ENCODE data around the gene AGPAT3.

Gene AGPAT3

DNA sequence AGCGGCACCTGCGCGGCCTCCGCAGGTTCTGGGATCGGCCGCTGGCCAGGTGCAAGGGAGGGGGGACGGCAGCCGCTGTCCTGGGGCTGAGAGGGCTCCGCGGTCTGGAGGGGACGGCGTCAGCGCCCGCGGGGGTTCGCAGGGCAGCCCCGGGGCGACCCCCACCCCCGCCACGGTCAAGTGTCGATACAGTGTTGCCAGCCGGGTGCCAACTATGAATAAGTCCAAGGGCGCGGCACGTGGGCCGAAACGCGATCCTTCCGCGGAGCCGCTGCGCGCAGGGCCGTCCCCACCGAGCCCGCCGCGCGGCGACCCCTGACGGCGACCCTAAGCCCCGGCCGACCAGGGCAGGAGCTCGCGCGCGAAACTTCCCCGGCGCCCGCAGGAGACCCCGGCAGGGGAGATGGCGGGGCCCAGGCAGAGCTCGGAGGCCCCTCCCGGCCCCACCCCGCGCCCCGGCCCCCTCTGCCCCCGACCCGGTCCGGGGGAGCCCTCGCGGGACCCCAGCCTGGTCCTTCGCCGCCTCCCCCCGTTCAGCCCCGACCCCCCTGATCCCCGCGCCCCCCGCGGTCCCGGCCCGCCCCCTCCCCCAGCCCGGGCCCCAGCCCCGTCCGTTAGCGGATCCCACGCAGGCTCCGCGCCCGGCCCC, 586 bp upstream of the AGPAT3 start:
- peak in 1 of 2 donors; percentile 8 for DNase-seq (ENCODE audit: low read depth in 2 of 2)

DNA sequence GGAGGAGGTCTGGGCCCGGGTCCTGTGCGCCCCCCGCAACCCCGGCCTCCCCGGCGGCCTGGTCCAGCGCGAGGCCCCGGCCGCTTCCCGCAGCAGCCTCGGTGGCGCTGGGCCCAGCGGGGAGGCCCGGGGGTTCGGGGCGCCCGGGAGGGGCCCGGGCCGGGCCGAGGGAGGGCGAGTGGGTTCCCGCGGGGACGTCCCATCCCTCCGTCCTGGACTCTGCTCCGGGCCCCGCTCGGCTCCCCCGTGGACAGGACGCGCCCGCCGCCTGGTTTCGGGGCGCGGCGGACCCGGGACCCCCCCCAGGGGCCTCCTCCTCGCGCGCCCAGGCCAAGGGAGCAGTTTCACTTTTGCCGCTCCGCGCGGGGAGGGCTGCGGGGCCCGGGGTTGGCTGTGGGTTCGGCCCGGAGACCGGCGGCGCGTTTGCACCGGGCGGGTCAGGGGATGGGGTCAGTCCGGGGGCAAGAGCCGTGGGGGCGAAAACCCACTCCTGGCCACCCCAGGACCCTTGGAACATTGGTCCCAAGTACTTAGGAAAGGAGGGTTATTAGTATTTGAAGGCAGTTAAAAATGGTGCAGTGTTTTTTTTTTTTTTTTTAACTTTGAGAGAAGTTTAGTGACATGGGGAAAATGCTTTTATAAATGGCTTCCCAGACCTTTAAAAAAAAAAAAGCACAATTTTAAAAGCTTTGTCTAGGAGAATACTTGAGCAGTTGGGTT, 677 bp downstream of the AGPAT3 start:
- DNase-seq (ENCODE audit: low read depth in 2 of 2): peak in 1 of 2 donors; percentile 35

DNA sequence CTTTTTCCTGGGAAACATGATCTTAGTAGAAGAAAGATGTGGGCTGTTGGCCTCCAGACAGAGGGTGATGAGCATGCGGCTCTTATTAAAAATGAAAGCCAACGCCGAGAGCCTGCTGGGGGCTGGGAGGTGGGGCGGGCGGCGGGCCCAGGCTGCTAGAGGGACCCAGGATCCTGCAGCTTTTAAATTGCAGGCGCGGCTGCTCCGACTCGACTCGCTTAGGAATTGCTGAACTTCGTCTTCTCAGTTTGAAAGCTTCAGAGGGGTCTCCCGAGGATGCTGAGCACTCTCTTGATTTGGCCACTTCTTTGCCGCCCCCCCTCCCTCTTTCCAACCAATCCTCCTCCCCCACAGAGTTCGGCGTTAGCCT, 1.2 kb downstream of the AGPAT3 start:
- DNase-seq (ENCODE audit: low read depth in 2 of 2): peak; percentile 19 to 53

DNA sequence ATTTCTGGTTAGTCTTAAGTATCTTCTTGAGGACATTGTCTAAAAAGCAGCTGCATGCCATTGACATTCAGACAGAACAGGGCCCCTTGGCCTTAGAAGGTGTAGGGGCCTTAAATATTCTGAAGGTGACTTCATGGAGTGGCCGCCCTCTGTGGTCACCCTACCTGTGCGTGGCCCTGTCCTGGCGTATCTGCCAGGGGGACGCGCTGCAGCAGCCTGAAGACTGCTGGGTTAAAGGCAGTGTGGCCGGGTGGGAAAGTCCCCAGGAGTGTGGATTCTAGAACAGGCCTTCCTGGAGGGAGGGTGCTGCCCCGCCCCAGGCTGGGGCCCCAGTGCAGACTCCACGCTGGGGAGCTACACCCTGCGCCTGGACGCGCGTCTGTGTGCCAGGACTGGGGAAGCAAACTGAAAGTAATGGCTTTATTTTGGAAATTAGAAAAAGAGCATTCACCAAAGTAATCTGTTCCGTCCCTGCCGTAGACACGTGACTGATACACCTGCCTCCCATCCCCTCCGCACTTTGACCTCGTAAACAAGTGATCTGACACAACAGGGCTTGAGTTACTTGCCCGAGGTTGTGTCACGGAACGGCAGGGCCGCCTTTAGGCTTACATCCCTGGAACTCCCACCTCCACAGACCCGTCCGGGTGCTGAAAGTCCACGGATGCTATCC, 1.8 kb downstream of the AGPAT3 start:
- DNase-seq (ENCODE audit: low read depth in 2 of 2): peak; percentile 42 to 43

DNA sequence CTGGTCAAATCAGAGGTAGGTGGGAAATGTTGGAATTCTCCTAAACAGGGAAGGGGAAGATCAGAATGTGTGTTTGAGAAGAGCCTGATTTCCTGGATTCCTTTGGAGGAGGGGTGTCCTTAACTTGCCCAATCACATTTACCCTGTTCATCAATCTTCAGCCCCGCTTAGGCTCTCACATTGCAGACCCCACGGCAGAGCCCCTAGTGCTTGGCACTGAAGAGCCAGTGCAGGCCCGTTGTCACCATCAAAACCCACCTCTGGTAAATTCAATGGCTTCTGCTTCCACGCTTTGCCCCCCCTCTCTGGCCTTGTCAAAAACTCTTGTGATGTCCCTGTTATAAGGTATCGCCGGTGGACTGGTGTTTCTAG, 2.3 kb downstream of the AGPAT3 start:
- no peak for DNase-seq (ENCODE audit: low read depth in 2 of 2)

DNA sequence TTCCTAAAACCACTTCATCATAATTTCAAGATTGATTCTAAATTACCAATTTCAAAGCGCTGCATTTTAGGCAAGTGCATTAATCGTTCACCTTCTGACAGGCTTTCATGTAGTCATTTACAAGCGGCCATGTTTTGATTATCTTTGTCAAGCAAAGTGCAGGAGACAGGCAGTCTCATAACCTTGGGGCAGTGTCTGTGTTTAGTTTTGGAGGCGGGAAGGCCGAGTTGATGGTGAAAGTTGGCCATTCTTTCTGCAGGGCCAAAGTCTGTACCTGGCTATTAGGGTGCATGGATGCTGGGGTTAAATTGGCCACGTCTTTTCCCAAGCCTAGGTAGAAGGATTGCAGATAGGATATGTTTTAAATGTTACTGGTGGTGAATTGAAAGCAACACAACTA, 2.9 kb downstream of the AGPAT3 start:
- DNase-seq (ENCODE audit: low read depth in 2 of 2): no peak

DNA sequence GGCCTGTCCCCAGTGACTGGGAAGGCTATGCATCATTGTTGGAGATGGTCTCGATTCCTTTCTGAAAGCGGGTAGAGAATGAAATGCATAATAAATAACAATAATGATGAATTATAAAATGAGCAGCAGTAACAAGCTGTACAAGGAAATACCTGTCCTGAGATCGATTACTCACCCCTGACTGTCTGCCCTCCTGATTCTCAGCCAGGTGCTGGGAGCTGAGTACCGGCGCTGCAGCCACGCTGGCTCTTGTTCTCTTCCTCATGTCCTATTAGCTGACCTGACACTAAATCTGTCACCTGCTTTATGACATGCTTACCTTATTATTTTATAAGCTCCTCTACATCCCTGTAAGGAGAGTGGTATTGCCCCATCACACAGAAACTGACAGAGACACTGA, 3.4 kb downstream of the AGPAT3 start:
- DNase-seq (ENCODE audit: low read depth in 2 of 2): no peak

DNA sequence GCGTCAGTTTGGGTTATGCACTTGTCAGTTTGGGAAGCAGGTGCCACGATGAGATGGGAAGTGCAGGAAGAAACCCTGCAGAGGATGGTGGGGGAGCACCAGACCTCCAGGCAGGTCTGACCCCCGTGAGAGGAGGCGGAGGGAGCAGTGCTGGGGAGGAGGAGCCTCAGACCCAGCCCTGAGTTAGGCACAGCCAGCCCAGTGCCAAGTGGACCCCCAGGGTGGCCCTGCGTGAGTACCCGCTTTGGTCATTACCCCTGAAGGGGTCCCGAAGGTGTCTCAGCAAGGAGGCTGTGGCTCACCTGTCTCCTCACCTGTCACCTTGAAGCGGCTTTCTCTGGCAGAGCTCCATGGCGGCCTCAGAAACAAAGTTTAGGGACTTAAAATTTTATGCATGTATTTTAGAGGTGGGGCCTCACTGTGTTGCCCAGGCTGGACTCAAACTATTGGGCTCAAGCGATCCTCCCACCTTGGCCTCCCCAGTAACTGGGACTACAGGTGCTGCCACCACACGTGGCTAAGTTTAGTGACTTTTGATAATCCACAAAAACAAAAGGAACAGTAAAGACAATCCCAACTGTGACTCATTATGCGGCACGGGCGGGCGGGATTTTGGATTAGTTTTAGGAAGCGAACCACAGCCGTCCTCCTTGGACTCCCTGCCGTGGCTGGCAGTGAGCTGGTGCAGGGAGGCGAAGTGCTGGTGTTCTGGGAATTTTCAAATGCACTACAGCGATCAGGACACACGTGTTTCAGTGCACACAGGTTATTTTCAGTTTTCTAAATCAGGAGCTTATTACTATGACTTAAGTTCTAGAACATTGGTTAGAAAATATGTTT, 4.7 kb downstream of the AGPAT3 start:
- no peak for DNase-seq (ENCODE audit: low read depth in 2 of 2)

DNA sequence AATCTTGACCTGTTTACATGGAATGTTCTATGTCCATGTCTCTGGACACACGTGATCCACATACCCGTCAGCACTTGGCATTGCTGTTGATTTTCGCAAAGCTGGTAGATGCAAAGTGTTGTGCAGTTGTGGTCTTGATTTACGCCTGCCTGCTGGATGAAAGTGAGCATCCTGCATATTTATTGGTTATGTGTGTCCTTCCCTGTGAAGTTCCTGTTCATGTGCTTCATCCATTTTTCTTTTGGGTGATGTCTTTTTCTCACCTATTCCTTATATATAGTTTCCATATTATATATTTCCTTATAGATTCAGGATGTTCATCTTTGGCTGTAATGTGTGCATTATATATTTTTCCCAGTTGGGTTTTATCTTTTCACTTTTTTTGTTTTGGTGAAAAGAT, 6.5 kb downstream of the AGPAT3 start:
- no peak for DNase-seq (ENCODE audit: low read depth in 2 of 2)

DNA sequence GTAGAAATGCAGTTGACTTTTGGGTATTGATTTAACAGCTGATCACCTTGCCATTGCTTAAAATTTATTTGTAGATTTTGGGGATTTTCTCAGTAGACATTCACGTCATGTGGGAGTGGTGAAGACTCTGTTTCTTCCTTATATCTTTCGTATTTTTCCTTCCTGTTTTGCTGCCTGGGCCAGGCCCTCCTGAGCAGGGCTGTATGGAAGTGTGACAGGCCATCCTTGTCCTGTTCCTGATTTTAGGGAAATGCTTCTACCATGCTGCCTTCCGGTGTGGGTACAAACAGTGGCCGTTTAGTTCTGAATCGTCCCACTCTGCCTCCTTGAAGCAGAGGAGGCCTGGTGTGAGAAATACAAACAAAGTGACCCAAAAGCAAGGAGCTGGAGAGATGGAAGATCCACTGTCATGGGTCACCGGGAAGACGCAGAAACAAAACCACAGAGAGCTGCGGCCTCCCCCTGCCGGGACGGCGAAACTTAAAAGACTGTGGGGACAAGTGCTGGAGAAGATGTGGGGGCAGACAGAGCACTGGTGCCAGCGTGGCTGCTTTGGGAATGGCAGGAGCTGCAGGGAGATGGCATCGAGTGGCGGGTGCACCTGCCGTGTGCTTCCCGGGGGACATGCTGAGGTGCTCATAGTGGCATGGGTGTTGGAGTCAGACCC, 7.6 kb downstream of the AGPAT3 start:
- DNase-seq (ENCODE audit: low read depth in 2 of 2): no peak

DNA sequence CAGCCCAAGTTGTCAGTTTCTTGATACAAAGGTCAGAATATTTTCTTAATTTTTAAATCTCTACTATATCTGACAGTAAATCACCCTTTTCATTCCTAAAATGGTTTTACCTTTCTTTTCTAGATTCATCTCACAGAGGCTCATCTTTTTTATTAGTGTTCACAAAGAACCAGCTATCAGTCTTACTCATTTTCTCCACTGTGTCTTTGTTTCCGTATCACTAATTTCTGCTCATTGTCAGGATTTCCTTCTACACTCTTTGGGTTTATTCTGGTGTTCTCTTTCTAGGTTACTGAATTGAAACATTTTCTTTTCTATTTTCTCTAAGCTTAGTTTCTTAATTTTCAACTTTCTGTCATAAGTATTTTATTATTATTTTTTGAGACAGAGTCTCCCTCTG, 8.7 kb downstream of the AGPAT3 start:
- no peak for DNase-seq (ENCODE audit: low read depth in 2 of 2)

DNA sequence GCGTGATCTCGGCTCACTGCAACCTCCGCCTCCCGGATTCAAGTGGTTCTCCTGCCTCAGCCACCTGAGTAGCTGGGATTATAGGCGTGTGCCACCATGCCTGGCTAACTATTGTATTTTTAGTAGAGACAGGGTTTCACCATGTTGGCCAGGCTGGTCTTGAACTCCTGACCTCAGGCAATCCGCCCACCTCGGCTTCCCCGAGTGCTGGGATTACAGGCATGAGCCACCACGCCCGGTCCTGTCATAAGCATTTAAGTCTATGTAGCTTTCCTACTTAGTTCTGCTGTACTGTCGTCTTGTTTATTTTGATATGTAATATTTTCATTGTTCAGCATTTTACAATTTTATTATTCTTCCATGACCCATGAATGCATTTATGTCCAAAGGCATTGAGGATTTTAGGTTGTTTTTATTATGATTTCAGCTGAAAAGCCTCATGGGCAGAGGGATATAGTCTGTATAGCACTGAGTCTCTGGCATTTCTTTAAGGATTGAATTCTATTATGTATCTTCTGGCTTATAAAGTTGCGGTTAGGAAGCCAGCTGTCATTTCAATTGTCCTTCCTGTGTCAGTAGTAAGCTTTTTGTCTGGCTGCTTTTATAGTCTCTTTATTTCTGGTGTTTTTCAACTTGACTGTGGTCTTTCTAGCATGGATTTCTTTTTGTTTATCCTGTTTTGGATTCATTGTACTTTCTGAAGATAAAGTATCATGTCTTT, 9.2 kb downstream of the AGPAT3 start:
- DNase-seq (ENCODE audit: low read depth in 2 of 2): no peak

DNA sequence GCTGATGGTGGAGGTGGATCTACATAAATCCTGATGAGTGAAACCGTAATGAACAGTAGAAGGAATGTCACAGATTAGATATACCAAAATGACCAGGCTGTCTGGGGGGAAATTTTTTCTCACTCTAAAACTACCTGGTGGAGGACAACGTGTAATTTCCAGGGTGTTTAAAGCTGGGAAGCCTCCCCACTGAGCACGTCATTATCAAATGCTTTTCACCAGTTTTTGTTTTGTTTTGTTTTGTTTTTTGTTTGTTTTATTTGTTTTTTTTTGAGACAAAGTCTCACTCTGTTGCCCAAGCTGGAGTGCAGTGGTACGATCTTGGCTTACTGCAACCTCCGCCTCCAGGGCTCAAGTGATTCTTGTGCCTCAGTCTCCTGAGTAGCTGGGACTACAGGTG, 11.6 kb downstream of the AGPAT3 start:
- no peak for DNase-seq (ENCODE audit: low read depth in 2 of 2)

DNA sequence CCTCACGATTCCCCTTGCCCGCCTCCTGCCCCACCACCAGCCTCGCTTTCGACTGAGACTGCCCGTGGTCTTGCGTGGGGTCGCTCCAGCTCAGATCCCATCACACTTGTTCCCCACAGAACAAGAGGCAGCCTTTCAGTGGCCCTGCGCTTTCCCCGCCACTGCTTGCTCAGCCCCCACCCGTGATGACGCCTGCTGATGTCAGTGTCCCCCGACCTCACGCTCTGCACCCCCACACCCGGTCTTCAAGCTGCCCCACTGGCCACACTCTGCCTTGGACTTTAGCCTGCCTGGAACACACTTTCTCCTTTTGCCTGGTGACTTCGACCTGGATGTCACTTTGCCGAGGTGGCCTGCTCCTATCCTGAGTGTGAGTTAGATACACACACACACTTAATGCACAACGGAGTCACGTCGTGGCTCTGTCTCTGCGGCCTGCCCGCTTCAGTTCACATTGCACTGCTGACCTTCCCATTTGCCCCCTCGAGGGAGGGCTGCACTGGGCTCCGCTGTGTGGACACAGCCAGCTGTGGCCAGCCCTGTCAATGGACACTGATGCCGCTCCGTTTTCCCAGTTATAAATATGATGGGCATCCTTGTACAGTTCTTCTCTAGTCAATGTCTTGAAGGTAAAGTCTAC, 13.0 kb downstream of the AGPAT3 start:
- DNase-seq (ENCODE audit: low read depth in 2 of 2): no peak

DNA sequence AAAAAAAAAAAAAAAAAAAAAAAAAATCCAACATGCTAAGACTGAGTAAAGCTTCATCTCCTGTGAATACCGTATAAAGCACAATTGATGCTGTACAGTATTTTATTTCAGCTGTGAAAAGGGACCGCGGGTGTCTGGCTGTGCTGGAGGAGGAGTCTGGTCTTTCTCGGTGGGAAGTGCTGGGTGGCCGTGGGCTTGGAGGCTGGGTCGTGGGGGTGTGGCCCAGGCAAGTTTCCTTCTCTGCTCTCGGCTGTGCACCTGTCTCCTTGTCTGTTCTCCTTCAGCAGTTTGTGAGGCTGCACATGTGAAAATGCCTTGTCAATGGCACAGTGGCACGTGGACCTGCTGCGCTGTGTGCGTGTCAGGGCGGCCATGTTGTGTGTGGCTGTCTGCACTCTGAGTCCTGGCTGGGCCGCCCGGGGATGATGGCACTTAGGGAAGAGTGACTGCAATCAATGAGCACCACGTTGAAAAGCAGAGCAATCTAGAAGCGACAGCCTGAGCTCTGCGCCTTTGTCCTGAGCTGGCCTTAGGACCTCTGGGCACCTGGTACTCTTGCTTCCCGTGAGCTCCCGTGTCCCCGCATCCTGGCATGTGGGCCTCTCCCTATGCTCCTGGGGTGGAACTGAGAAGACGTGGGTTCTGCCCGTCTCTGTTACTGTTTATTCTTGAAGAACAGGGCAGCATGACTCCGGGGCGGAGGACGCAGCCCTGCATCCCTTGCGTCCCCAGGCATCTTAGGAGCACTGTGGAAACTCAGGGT, 14.5 kb downstream of the AGPAT3 start:
- DNase-seq (ENCODE audit: low read depth in 2 of 2): no peak

DNA sequence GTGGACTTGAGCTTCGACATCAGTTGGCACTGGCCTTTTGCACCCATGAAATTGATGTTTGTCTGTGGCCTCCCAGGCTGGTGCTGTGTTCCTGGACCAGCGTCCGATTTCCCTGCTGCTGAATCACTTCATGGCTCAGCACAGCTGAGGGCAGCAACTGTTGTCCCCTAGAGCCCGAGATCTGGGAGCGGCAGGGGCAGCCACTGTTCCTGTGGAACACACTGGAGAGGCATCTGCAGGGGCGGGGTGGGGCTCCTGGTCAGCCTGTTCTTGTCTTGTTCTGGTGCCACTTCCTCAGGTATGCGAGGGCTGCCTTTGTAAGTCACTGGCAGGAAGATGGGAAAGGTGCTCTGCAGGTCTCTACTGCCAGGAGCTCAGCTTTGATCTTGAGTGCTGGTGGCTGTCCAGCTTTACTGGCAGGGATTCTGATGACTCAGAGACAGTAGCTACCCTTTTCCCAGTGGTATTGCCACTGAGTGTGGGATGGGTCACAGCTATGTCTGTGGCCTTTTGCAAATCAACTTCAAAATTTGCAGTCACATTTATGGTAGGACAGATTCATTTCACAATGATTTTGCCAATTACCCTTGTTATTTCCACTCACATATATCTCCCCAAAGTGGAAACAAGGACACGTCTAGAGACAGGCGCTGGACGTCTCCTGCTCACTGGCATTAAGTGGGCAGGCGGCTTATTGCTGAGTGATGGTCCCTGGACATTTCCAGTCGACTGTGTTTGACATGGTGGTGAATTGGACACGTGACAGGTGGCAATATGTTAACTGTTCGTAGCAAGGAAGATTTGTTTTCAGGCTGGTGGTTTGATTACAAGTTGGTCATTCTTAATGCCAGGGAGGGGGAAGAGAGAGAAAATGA, 15.3 kb downstream of the AGPAT3 start:
- DNase-seq (ENCODE audit: low read depth in 2 of 2): no peak

DNA sequence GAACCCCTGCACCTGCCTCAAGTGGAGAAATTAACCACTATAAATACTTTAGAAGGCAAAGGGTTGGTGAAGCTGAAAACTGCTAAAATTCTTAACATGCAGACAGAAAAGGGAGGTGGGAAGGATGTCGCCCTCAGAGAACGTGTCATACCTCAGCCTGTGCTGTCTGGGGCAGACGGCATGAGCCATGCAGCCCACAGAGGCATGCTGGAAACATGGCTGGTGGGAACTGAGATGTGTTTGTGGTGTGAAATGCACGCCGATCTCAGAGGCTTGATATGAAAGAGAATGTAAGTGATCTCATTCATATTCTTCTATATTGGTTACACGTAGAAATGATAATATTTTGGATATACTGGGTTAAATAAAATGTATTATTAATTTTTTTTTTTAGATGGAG, 16.3 kb downstream of the AGPAT3 start:
- peak in 1 of 2 donors; percentile 11 for DNase-seq (ENCODE audit: low read depth in 2 of 2)

DNA sequence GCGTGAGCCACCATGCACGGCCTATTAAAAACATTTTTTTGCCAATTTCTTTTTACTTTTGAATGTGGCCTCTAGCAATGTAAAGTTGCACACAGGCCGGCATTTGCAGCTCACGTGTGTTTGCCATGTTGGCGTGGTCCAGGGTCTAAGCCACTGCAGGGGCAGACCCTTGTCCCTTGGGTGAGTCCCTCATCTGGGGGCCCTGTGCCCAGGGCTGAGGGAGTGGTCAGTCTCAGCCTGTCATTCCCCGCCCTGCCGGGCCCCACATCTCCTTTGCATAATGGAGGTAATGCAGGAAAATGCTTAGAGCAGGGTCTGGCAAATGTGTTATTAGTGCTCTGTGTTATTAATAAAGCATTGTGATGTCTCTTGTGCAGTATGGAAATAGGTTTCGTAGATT, 16.9 kb downstream of the AGPAT3 start:
- no peak for DNase-seq (ENCODE audit: low read depth in 2 of 2)

Data from stimulated activated CD8-positive, alpha-beta memory T cell treated with anti-CD3 and anti-CD28 coated beads, Interleukin-2, amount 100 ng/mL, for 48 hours (primary cell).